ENCODE data around the gene C12orf42.

- no peak for TF ChIP-seq EZH2 (IDR thresholded peaks at IDR 0.05)
- TF ChIP-seq CTCF (IDR thresholded peaks at IDR 0.05 in 2 of 3, conservative IDR thresholded peaks at IDR 0.05 in 1 of 3; ENCODE audit: borderline replicate concordance in 1 of 3, insufficient read depth in 1 of 3, low read depth in 2 of 3, low read length in 2 of 3), result no peak
- no peak for TF ChIP-seq SRF (IDR thresholded peaks at IDR 0.05; ENCODE audit: low read depth)
- TF ChIP-seq ATF3 (IDR thresholded peaks at IDR 0.05), result no peak
- TF ChIP-seq EZH2phosphoT487 (IDR thresholded peaks at IDR 0.05; ENCODE audit: borderline replicate concordance), result no peak
- no peak for TF ChIP-seq ZFX (IDR thresholded peaks at IDR 0.05)
- no peak for TF ChIP-seq MAX (IDR thresholded peaks at IDR 0.05)
Measured at GRCh38 chr12:103373088-103373523, 122.7 kb downstream of the C12orf42 start.

All from HCT116 (cell line).